ENCODE results near the gene TPRA1. TPM values are rescaled to one million over a fixed set of nuclear protein-coding genes. Genes with fewer than 3 reads are reported as not detected.

The TPRA1 gene
- total and polyA plus RNA-seq, 2 of the 4 experiments (the other 2 are of a cell fraction): 17.9 to 40.1 TPM

DNA sequence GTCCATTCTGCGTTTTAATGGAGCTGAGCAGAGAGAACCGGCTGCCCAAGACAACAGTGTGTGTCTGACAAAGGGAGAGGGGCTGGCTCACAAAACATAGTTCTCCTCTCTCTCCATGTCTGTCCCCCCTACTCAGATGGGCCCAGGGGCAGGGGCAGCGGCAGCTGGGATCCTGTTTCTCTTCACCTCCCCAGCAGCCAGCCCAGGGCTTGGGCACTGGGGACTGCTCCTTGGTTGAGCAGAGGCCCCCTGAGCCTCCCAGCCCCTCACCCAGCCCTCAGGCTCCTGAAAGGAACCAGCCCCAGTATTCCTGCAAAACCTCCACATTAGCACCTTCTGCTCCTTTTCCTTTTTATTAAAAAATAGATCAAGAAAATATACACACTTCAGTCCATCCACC is 17.8 kb downstream of the TPRA1 start:
- H3K23ac ChIP-seq (ENCODE audit: low read depth, low read length): no peak overlapping the region
- H2AK9ac ChIP-seq (replicated peaks; ENCODE audit: low read depth, low read length, poor library complexity): no peak overlapping the region
- H3K9me1 ChIP-seq (ENCODE audit: insufficient read depth, low read length): peaks cover 7% of the 10 kb centered on the region
- ATAC-seq (ENCODE audit: low read depth) (no peak), DNase-seq (no peak)
- no peak overlapping the region for H4K91ac ChIP-seq (ENCODE audit: insufficient read depth, low read depth, low read length)
- H3K9ac ChIP-seq (ENCODE audit: low read depth, low read length): no peak overlapping the region
- no peak overlapping the region for H2BK15ac ChIP-seq (ENCODE audit: low read depth, low read length)
- no peak overlapping the region for H4K5ac ChIP-seq (ENCODE audit: low read depth, low read length)
- no peak overlapping the region for H3K27ac ChIP-seq (ENCODE audit: insufficient read depth, low read length)
- H3K27me3 ChIP-seq (ENCODE audit: control insufficient read depth, insufficient read depth, low read length): no peaks in the 10 kb centered on the region
- H3K4ac ChIP-seq (ENCODE audit: low read depth, low read length): no peak overlapping the region
- WGBS, 2 experiments (ENCODE audit: extremely low coverage in 2 of 2, insufficient read length in 1 of 2): no CpG with 5 or more reads among the region's 3 CpGs
- H3K4me3 ChIP-seq (ENCODE audit: insufficient read depth, low read depth, low read length): no peak overlapping the region
- H2BK20ac ChIP-seq (ENCODE audit: low read depth, low read length): no peak overlapping the region
- no peak overlapping the region for H2BK5ac ChIP-seq (ENCODE audit: low read depth, low read length, poor library complexity, severe bottlenecking)
- intact Hi-C loops (cut with micrococcal nuclease): loop anchor here (10.0 kb wide), 1 partner anchor 262 kb away; no protein-coding TSS in a partner anchor
- POLR2A ChIA-PET (ENCODE audit: unreplicated experiment): no interaction called here
- dilution Hi-C loops (cut with HindIII; ENCODE audit: low sequenced_read_pairs, unreplicated experiment): no loop called here
- BruUV-seq (replicated peaks): no TSS peak
- CTCF ChIA-PET: no interaction called here
- no peak overlapping the region for H4K8ac ChIP-seq (ENCODE audit: low read depth in 2 of 2, low read length in 2 of 2)
- in situ Hi-C loops (cut with MboI; ENCODE audit: low sequenced_read_pairs): no loop called here
- TF ChIP-seq NFE2L2 (IDR thresholded peaks at IDR 0.05; ENCODE audit: low read depth, low read length): no peak
- TF ChIP-seq BHLHE40 (IDR thresholded peaks at IDR 0.05; ENCODE audit: low read depth, low read length): no peak
- no peak for TF ChIP-seq SMC3 (IDR thresholded peaks at IDR 0.05; ENCODE audit: low read depth, low read length)
- H3K9me3 ChIP-seq (ENCODE audit: control insufficient read depth, insufficient read depth, low read length): no peaks in the 10 kb centered on the region
- peaks cover 27% of the 10 kb centered on the region for H4K20me1 ChIP-seq (ENCODE audit: insufficient read depth, low read length)
- H3K79me1 ChIP-seq (ENCODE audit: low read depth in 1 of 2, low read length in 2 of 2): peaks cover 5 to 14% of the 10 kb centered on the region in 2 experiments
- peaks cover 56% of the 10 kb centered on the region for H3K36me3 ChIP-seq (ENCODE audit: control insufficient read depth, insufficient read depth, low read length)
- no peak overlapping the region for H3K14ac ChIP-seq (replicated peaks; ENCODE audit: low read depth, low read length)
- no peak overlapping the region for H2AFZ ChIP-seq (replicated peaks; ENCODE audit: low read length, poor library complexity)
- H3K4me2 ChIP-seq (ENCODE audit: low read depth, low read length): no peak overlapping the region
- no peak overlapping the region for H2AK5ac ChIP-seq (ENCODE audit: low read depth, low read length)
- H3K4me1 ChIP-seq (ENCODE audit: control insufficient read depth, insufficient read depth, low read length): peaks cover 3% of the 10 kb centered on the region; the same call in 1 of the 2 replicates
- H3K18ac ChIP-seq (ENCODE audit: low read depth, low read length): no peak overlapping the region
- H3K56ac ChIP-seq (ENCODE audit: extremely low read depth, insufficient read depth, low read length): no peak overlapping the region
- H2BK120ac ChIP-seq (ENCODE audit: low read depth, low read length): no peak overlapping the region
